H1 (cell line): ENCODE results near the gene CCT6A. TPM values are rescaled to one million over a fixed set of nuclear protein-coding genes. Genes with fewer than 3 reads are reported as not detected.

Source experiments
- BACH1 ChIP-seq: IDR thresholded peaks from 2 replicates; pipeline ENCODE4 v1.6.1; 2012; ENCODE audit warnings: low read length, improper control_type of control experiment
- BRCA1 ChIP-seq: IDR thresholded peaks from 2 replicates; pipeline ENCODE4 v1.6.1; 2012; ENCODE audit warnings: low read depth, low read length, improper control_type of control experiment
- CBX5 ChIP-seq: fragments of 300-800, 300-1000 bp; sonication (generic); IDR thresholded peaks from 2 replicates; pipeline ENCODE4 v1.7.1; 2016; ENCODE audit warnings: antibody characterized with exemption, low read length, low read depth
- CHD2 ChIP-seq: IDR thresholded peaks from 2 replicates; pipeline ENCODE4 v1.6.1; 2012; ENCODE audit warnings: low read length, improper control_type of control experiment
- CREB1 ChIP-seq: IDR thresholded peaks from 2 replicates; pipeline ENCODE4 v1.6.1; 2012; ENCODE audit warnings: inconsistent platforms
- FOSL1 ChIP-seq: IDR thresholded peaks from 2 replicates; pipeline ENCODE4 v1.6.1; 2011; ENCODE audit warnings: mild to moderate bottlenecking, low read depth, low read length, moderate library complexity; ENCODE audit not compliant: insufficient read depth
- GTF2F1 ChIP-seq: IDR thresholded peaks from 2 replicates; pipeline ENCODE4 v1.6.1; 2012; ENCODE audit warnings: low read depth, low read length, improper control_type of control experiment, borderline replicate concordance
- JUN ChIP-seq: IDR thresholded peaks from 2 replicates; pipeline ENCODE4 v1.6.1; 2011; ENCODE audit warnings: low read depth, mild to moderate bottlenecking, improper control_type of control experiment, low read length
- JUND ChIP-seq: IDR thresholded peaks from 2 replicates; pipeline ENCODE4 v1.6.1; 2011; ENCODE audit warnings: mild to moderate bottlenecking, improper control_type of control experiment, low read length
- KDM4A ChIP-seq: IDR thresholded peaks from one replicate; pipeline ENCODE4 v1.7.1; 2012; ENCODE audit warnings: low read depth, mild to moderate bottlenecking, moderate library complexity, low read length, inconsistent platforms; ENCODE audit not compliant: severe bottlenecking
- KDM5A ChIP-seq: fragments of 200-600 bp; IDR thresholded peaks from 2 replicates; pipeline ENCODE4 v1.7.1; 2012; ENCODE audit warnings: mild to moderate bottlenecking, low read length, inconsistent platforms, mixed read lengths
- MAFK ChIP-seq: IDR thresholded peaks from 2 replicates; pipeline ENCODE4 v1.6.1; 2012; ENCODE audit warnings: low read depth, mild to moderate bottlenecking, improper control_type of control experiment, low read length
- NANOG ChIP-seq: IDR thresholded peaks from 2 replicates; pipeline ENCODE4 v1.6.1; 2011; ENCODE audit warnings: low read length, low read depth, mild to moderate bottlenecking, inconsistent platforms; ENCODE audit not compliant: insufficient read depth, poor library complexity, severe bottlenecking
- RAD21 ChIP-seq, 2 experiments: IDR thresholded peaks in 1 of 2; conservative IDR thresholded peaks in 1 of 2; 2 replicates each; pipeline ENCODE4 v1.6.1; 2011; ENCODE audit warnings: low read depth in 2 of 2, low read length in 2 of 2, improper control_type of control experiment in 1 of 2, inconsistent platforms in 1 of 2, mild to moderate bottlenecking in 1 of 2, moderate library complexity in 1 of 2
- SAP30 ChIP-seq: fragments of 300-600 bp; sonication (generic); IDR thresholded peaks from 2 replicates; pipeline ENCODE4 v1.7.1; 2012; ENCODE audit warnings: low read length, moderate library complexity, mild to moderate bottlenecking, inconsistent platforms; ENCODE audit not compliant: insufficient read depth, insufficient replicate concordance
- SIRT6 ChIP-seq: IDR thresholded peaks from one replicate; pipeline ENCODE4 v1.7.1; 2012; ENCODE audit warnings: low read length, inconsistent platforms
- SP4 ChIP-seq: IDR thresholded peaks from 2 replicates; pipeline ENCODE4 v1.6.1; 2012; ENCODE audit warnings: low read length, inconsistent platforms
- TAF7 ChIP-seq: optimal IDR thresholded peaks from 2 replicates; pipeline ENCODE3; 2011; ENCODE audit warnings: low read depth, mild to moderate bottlenecking, inconsistent platforms, low read length, moderate library complexity, borderline replicate concordance
- ZNF274 ChIP-seq: IDR thresholded peaks from 2 replicates; pipeline ENCODE4 v1.7.0; 2012; ENCODE audit warnings: low read length, borderline replicate concordance; ENCODE audit errors: extremely low read depth
- polyA plus RNA-seq, 7 experiments: library from polyadenylated mRNA; depleted of rRNA in 3 of 7; stranded (reverse) in 5 of 7; unstranded in 2 of 7; fragments of >200 nt in 5 of 7; fragments of 200-250 nt in 2 of 7; gene quantifications; 1 replicate in 5 of 7; 2 replicates in 1 of 7; 4 replicates in 1 of 7; pipeline versions ENCODE4 v1.2.1 to v1.2.3, GENCODE V29; 2011 to 2013; ENCODE audit warnings: missing spikeins in 2 of 7, mixed read lengths in 2 of 7
- total RNA-seq: library from RNA; stranded (reverse); fragmentation: NEBNext Ultra II Directional; extraction: Animal tissue kit (Norgen Biotek cat#: 25700); gene quantifications from 2 replicates; pipeline ENCODE4 v1.2.1, GENCODE V29; 2021
- TF ChIP-seq, protein P1 (sequence below), 3 experiments: IDR thresholded peaks; 1 replicate in 2 of 3; 2 replicates in 1 of 3; pipeline versions ENCODE4 v1.5.1 to v1.6.1; 2011; ENCODE audit warnings: low read length in 3 of 3, mild to moderate bottlenecking in 3 of 3, inconsistent platforms in 2 of 3, low read depth in 1 of 3, moderate library complexity in 1 of 3; ENCODE audit not compliant: insufficient read depth in 1 of 3; ENCODE audit errors: control extremely low read depth in 1 of 3
- TF ChIP-seq, protein P2 (sequence below): IDR thresholded peaks from 2 replicates; pipeline ENCODE4 v1.6.1; 2011; ENCODE audit warnings: low read depth, mild to moderate bottlenecking, low read length; ENCODE audit not compliant: insufficient read depth

Gene CCT6A
- total and polyA plus RNA-seq, 2 of the 8 experiments (the other 6 are each of a cell fraction or from before 2014, with no cell fraction given): 201 to 272 TPM

DNA sequence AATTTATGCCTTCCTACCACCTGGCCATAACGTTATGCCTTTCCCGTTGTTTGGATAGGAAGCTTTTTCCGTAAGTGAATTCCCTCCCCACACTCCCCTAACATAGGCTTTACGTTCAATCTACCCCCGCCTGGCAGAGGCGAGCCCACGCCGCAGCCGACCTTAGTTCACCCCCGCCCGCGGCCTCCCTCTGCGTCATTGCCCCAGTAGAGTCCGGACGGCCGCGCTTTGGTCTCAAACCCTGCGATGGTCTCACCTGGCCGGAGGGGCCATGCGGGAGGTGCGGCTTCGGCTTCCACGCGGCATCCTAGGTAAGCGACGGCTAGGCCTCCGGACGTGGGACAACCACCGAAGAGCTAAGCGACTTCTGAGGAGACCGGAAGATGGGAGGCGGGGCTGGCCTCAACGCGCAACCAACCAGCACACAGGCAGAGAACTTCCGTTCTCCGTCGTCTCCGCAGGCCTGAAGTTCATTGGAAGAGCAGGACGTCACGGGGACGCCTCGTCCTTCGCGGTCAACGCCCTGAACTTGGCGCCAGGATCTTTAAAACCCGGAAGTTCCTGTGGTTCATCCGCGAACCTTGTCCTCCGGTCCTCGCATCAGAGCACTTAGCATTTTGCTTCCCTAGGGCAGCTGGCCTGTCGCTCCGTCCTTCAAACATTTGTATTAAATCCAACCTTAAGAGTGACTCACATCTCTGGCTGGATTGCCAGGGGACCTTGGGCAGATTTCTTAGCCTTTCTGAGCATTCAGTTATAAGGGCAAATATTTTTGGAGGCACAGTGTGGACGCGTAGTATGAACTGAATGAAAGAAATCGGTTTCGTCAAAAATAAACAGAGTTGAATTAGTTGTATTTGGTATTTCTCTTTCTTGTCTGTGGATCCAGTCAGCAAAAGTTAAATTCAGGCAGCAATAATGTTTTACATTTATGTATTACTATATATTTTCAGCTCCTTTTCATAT is 54.8 kb downstream of the CCT6A start, which contains the start of gene CHCHD2 (continued):
- TF ChIP-seq SAP30 (no peak), FOSL1 (no peak), ZNF274 (no peak), BRCA1 (no peak), GTF2F1 (no peak), BACH1 (no peak), JUND (no peak), KDM4A (no peak), RAD21 (IDR thresholded peaks at IDR 0.05 in 1 of 2, conservative IDR thresholded peaks at IDR 0.05 in 1 of 2; ENCODE audit: low read depth in 2 of 2, low read length in 2 of 2) (no peak), CHD2 (peak; percentile 63), MAFK (no peak), CBX5 (no peak), SIRT6 (no peak), JUN (no peak), NANOG (no peak), TAF7 (peak; percentile 45), KDM5A (0 out of 2 replicates have a peak, but pooled peaks have one; percentile 17), CREB1 (no peak), SP4 (no peak)
- TF ChIP-seq, protein P1, sequence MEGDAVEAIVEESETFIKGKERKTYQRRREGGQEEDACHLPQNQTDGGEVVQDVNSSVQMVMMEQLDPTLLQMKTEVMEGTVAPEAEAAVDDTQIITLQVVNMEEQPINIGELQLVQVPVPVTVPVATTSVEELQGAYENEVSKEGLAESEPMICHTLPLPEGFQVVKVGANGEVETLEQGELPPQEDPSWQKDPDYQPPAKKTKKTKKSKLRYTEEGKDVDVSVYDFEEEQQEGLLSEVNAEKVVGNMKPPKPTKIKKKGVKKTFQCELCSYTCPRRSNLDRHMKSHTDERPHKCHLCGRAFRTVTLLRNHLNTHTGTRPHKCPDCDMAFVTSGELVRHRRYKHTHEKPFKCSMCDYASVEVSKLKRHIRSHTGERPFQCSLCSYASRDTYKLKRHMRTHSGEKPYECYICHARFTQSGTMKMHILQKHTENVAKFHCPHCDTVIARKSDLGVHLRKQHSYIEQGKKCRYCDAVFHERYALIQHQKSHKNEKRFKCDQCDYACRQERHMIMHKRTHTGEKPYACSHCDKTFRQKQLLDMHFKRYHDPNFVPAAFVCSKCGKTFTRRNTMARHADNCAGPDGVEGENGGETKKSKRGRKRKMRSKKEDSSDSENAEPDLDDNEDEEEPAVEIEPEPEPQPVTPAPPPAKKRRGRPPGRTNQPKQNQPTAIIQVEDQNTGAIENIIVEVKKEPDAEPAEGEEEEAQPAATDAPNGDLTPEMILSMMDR (IDR thresholded peaks at IDR 0.05; ENCODE audit: control extremely low read depth in 1 of 3, insufficient read depth in 1 of 3, low read depth in 1 of 3, low read length in 3 of 3): no peak
- TF ChIP-seq, protein P2, sequence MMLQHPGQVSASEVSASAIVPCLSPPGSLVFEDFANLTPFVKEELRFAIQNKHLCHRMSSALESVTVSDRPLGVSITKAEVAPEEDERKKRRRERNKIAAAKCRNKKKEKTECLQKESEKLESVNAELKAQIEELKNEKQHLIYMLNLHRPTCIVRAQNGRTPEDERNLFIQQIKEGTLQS: no peak
